NT2/D1 (cell line): ENCODE data around the gene PYURF.

Source experiments
- DNase-seq: peaks from one replicate; pipeline ENCODE4 v3.0.0-alpha.2; 2011; ENCODE audit warnings: low read depth, low spot score
- H3K27me3 ChIP-seq: 2 replicates; pipeline ENCODE4 v1.6.0; 2011; ENCODE audit warnings: mild to moderate bottlenecking; ENCODE audit not compliant: insufficient read length, insufficient read depth
- H3K36me3 ChIP-seq: 2 replicates; pipeline ENCODE4 v1.6.1; 2011; ENCODE audit warnings: mild to moderate bottlenecking, low read length, mixed read lengths; ENCODE audit not compliant: insufficient read depth, insufficient read length
- H3K4me1 ChIP-seq: 2 replicates; pipeline ENCODE4 v1.5.1; 2011; ENCODE audit not compliant: insufficient read depth, insufficient read length
- H3K4me3 ChIP-seq: 2 replicates; pipeline ENCODE4 v1.5.1; 2011; ENCODE audit warnings: low read depth; ENCODE audit not compliant: insufficient read length
- H3K9ac ChIP-seq: 2 replicates; pipeline ENCODE4 v1.6.0; 2011; ENCODE audit warnings: low read depth; ENCODE audit not compliant: insufficient read length
- H3K9me3 ChIP-seq: 2 replicates; pipeline ENCODE4 v1.5.1; 2011; ENCODE audit warnings: mild to moderate bottlenecking, low read length; ENCODE audit not compliant: insufficient read depth
- SUZ12 ChIP-seq: IDR thresholded peaks from 2 replicates; pipeline ENCODE4 v1.6.1; 2011; ENCODE audit not compliant: insufficient read length, insufficient read depth; ENCODE audit errors: extremely low read depth
- YY1 ChIP-seq: IDR thresholded peaks from 2 replicates; pipeline ENCODE4 v1.6.1; 2011; ENCODE audit not compliant: insufficient read length, insufficient read depth
- ZNF274 ChIP-seq: IDR thresholded peaks from 2 replicates; pipeline ENCODE4 v1.6.1; 2011; ENCODE audit warnings: mild to moderate bottlenecking, low read depth, low read length

The PYURF gene

GRCh38 chr4:88522702-88523324 lies 763 bp downstream of the PYURF start:
- Histone ChIP-seq H3K4me1 (no peaks in the 10 kb centered on the region), H3K9me3 (no peaks in the 10 kb centered on the region), H3K36me3 (peaks cover 14% of the 10 kb centered on the region), H3K9ac (peak overlapping the region; percentile 98), H3K27me3 (no peaks in the 10 kb centered on the region), H3K4me3 (peak overlapping the region; percentile 90)
- TF ChIP-seq ZNF274 = no peak
- no peak for TF ChIP-seq YY1
- no peak for DNase-seq

DNA sequence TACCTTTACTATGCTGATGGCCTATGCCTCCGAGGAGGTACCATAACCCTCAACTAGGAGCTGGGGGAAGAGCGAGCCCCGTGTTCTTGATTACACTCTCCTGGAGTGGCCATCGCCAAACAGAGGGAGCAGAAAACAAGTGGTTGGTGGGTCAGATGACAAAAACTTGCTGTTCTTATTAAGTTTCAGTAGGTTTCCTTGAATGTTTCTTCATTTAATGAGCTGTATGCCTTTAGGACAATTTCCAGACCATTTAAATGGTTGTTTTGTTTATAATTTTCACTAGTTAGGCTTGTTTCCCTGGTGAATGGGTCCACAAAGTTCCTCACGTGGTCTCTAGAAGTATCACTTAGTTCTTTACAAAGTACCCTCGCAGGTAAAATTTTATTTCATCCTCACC lies 4.7 kb downstream of the PYURF start:
- Histone ChIP-seq H3K27me3 (no peaks in the 10 kb centered on the region), H3K9ac (no peak overlapping the region), H3K36me3 (peaks cover 14% of the 10 kb centered on the region), H3K9me3 (no peaks in the 10 kb centered on the region), H3K4me1 (no peaks in the 10 kb centered on the region), H3K4me3 (no peak overlapping the region)
- TF ChIP-seq SUZ12 = no peak
- no peak for TF ChIP-seq YY1
- no peak for TF ChIP-seq ZNF274
- DNase-seq = no peak

DNA sequence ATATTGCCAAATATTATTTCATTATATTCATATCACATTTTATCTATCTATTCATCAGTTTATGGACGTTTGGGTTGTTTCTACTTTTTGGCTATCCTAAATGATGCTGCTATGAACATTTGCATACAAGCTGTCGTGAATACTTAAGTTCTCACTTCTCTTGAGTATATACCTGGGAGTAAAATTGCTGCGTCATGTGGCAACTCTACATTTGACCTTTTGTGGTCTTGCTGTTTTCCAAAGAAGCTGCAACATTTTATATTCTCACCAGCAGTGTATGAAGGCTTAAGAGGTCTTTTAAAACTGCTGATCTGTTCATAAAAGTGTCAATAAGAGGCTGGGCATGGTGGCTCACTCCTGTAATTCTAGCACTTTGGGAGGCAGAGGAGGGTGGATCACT lies 5.8 kb downstream of the PYURF start:
- H3K4me3 ChIP-seq = no peak overlapping the region
- H3K36me3 ChIP-seq = peaks cover 14% of the 10 kb centered on the region

DNA sequence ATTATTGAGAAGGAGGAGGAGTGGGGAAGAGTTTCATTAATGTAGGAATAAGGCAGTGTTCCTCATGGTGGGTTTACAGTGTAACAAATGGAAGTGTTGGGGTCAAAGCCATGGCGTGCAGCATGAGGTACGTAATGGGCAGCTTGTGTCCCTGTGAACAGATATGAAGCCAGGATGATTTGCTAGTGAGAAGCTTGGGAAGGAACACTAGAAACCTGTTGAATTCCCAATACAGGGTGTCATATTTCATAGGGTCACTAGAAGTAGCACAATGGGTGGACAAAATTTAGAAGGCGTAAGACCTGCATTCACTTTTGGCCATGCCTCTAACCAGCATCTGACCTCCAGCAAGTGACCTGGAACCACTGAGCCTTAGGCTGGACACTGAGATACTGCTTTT lies 6.8 kb downstream of the PYURF start:
- no peak overlapping the region for H3K4me3 ChIP-seq
- no peak for TF ChIP-seq SUZ12
- TF ChIP-seq YY1 = no peak
- TF ChIP-seq ZNF274 = no peak
- no peaks in the 10 kb centered on the region for H3K4me1 ChIP-seq
- H3K9me3 ChIP-seq = no peaks in the 10 kb centered on the region
- no peak overlapping the region for H3K9ac ChIP-seq
- H3K36me3 ChIP-seq = peaks cover 11% of the 10 kb centered on the region
- no peak for DNase-seq
- H3K27me3 ChIP-seq = no peaks in the 10 kb centered on the region

More for the DNA sequence above, 5.8 kb downstream of the PYURF start:
- no peaks in the 10 kb centered on the region for H3K4me1 ChIP-seq
- DNase-seq = no peak
- TF ChIP-seq SUZ12 = no peak
- no peak for TF ChIP-seq YY1
- no peak for TF ChIP-seq ZNF274
- H3K9ac ChIP-seq = no peak overlapping the region
- H3K9me3 ChIP-seq = no peaks in the 10 kb centered on the region
- H3K27me3 ChIP-seq = no peaks in the 10 kb centered on the region

DNA sequence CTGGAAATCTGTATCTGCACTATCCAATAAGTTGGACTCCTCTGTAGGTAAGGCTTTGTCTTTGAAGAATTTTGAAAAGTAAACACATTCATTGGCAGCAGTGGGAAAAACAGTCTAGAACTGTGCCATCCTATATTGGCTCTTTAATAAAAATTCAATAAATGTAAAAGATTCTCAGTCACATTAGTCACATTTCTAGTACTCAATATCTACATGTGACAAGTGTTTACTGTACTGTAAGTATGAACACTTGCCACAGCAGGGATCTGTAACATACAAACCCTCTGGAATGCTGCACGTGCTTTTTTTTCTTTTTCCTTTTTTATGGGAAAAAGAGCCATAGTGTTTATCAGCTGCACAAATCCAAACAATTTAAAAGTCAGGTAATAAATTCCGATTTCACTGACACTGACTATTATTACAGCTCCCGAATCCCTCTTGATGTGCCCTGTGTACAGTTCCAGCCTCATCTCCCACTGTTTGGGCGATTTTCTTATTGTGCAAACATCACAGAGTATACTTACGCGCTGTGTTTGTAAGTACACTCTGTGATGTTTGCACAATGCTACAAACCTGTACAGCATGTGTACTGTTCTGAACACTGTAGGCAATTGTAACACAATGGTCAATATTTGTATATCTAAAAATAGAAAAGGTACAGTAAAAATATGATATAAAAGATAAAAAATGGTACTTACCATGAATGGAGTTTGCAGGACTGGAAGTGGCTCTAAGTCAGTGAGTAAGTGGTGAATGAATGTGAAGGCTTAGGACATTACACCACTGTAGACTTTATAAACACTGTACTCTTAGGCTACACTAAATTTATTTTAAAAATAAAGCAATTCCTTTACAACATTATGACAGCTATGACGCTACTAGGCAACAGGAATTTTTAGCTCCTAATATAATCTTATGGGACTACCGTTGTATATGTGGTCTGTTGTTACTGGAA lies 8.7 kb downstream of the PYURF start:
- no peak for TF ChIP-seq YY1
- no peak for TF ChIP-seq SUZ12
- no peak for TF ChIP-seq ZNF274
- no peak for DNase-seq

GRCh38 chr4:88511236-88511635 lies 12.3 kb downstream of the PYURF start:
- H3K9ac ChIP-seq = no peak overlapping the region
- H3K36me3 ChIP-seq = no peaks in the 10 kb centered on the region
- no peaks in the 10 kb centered on the region for H3K27me3 ChIP-seq
- TF ChIP-seq ZNF274 (no peak), YY1 (no peak), SUZ12 (no peak)
- DNase-seq = no peak
- H3K4me3 ChIP-seq = no peak overlapping the region
- H3K9me3 ChIP-seq = no peaks in the 10 kb centered on the region
- H3K4me1 ChIP-seq = no peaks in the 10 kb centered on the region

More for the DNA sequence above, 8.7 kb downstream of the PYURF start:
- Histone ChIP-seq H3K27me3 (no peaks in the 10 kb centered on the region), H3K36me3 (no peaks in the 10 kb centered on the region), H3K4me3 (no peak overlapping the region), H3K4me1 (no peaks in the 10 kb centered on the region), H3K9ac (no peak overlapping the region), H3K9me3 (no peaks in the 10 kb centered on the region)

DNA sequence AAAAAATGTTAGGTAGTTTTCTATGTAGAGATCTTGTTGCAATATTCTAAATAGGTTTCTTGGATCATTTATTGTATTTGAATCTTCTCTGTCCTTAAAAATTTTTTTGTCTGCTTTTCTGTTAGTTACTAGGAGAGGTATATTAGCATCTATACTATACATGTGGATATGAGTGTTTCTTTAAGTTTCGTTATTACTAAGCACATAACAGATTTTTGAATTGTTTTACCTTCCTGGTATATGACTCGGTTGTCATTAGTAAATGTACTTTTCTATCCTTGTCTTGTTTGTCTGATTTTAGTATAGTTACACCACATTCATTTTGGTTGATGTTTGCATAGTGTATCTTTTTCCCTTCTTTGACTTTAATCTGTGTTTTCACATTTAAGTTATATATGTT lies 20.2 kb downstream of the PYURF start:
- no peaks in the 10 kb centered on the region for H3K4me1 ChIP-seq
- TF ChIP-seq YY1 (no peak), ZNF274 (no peak), SUZ12 (no peak)
- no peak overlapping the region for H3K9ac ChIP-seq
- H3K9me3 ChIP-seq = no peaks in the 10 kb centered on the region
- no peaks in the 10 kb centered on the region for H3K27me3 ChIP-seq
- DNase-seq = no peak
- no peak overlapping the region for H3K4me3 ChIP-seq
- no peaks in the 10 kb centered on the region for H3K36me3 ChIP-seq
